ENCODE data around the gene ASH1L. TPM values are rescaled to one million over a fixed set of nuclear protein-coding genes. Genes with fewer than 3 reads are reported as not detected.
"Not testable (repeated sequence)": the region's sequence is repeated elsewhere in the genome, so short reads cannot be mapped to it uniquely, and the experiment has no call there.

Gene ASH1L
- polyA plus RNA-seq, 1 experiment = 30.6 TPM

GRCh38 chr1:155410931-155411330, 151.7 kb downstream of the ASH1L start:
- CTCF ChIA-PET = interaction anchor here (1.3 kb wide), 1 partner anchor 51 kb away, joined by 3 read pairs; no protein-coding TSS in a partner anchor
- H3K4me3 ChIP-seq (ENCODE audit: low read depth, low read length) = no peak overlapping the region
- H3K27ac ChIP-seq (ENCODE audit: low read depth, low read length) = no peak overlapping the region
- DNase-seq (ENCODE audit: low read depth, low spot score) = no peak
- POLR2A ChIA-PET = no interaction called here
- TF ChIP-seq, protein P1, sequence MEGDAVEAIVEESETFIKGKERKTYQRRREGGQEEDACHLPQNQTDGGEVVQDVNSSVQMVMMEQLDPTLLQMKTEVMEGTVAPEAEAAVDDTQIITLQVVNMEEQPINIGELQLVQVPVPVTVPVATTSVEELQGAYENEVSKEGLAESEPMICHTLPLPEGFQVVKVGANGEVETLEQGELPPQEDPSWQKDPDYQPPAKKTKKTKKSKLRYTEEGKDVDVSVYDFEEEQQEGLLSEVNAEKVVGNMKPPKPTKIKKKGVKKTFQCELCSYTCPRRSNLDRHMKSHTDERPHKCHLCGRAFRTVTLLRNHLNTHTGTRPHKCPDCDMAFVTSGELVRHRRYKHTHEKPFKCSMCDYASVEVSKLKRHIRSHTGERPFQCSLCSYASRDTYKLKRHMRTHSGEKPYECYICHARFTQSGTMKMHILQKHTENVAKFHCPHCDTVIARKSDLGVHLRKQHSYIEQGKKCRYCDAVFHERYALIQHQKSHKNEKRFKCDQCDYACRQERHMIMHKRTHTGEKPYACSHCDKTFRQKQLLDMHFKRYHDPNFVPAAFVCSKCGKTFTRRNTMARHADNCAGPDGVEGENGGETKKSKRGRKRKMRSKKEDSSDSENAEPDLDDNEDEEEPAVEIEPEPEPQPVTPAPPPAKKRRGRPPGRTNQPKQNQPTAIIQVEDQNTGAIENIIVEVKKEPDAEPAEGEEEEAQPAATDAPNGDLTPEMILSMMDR (IDR thresholded peaks at IDR 0.05; ENCODE audit: low read depth, low read length) = no peak
- no peaks in the 10 kb centered on the region for H3K9me3 ChIP-seq (ENCODE audit: control insufficient read depth, insufficient read depth, low read length)
- H3K27me3 ChIP-seq (ENCODE audit: control insufficient read depth, insufficient read depth, low read length) = no peaks in the 10 kb centered on the region

DNA sequence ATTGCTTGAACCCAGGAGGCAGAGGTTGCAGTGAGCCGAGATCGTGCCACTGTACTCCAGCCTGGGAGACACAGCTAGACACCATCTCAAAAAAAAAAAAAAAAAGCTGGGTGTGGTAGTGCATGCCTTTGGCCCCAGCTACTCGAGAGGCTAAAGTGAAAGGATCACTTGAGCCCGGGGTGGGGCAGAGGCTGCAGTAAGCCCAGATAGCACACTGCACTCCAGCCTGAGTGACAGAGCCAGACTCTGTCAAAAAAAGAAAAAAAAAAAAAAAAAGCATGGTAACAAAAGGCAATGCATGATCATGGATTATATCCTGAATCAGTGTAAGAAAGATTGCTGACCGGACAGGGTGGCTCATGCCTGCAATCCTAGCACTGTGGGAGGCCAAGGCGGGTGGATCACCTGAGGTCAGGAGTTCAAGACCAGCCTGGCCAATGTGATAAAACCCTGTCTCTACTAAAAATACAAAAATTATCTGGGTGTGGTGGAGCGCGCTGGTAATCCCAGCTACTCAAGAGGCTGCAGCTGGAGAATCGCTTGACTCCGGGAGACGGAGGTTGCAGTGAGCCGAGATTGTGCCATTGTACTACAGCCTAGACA, 165.6 kb downstream of the ASH1L start:
- Histone ChIP-seq H3K4me3 (ENCODE audit: low read depth, low read length) (no peak overlapping the region), H3K9me3 (ENCODE audit: control insufficient read depth, insufficient read depth, low read length) (no peaks in the 10 kb centered on the region), H3K27ac (ENCODE audit: low read depth, low read length) (no peak overlapping the region), H3K27me3 (ENCODE audit: control insufficient read depth, insufficient read depth, low read length) (no peaks in the 10 kb centered on the region)
- ChIA-PET POLR2A (no interaction called here), CTCF (interaction anchor here (0.6 kb wide), 1 partner anchor 359 kb away, joined by 3 read pairs; no protein-coding TSS in a partner anchor)
- DNase-seq (ENCODE audit: low read depth, low spot score) = no peak
- TF ChIP-seq, protein P1 (IDR thresholded peaks at IDR 0.05; ENCODE audit: low read depth, low read length) = no peak

DNA sequence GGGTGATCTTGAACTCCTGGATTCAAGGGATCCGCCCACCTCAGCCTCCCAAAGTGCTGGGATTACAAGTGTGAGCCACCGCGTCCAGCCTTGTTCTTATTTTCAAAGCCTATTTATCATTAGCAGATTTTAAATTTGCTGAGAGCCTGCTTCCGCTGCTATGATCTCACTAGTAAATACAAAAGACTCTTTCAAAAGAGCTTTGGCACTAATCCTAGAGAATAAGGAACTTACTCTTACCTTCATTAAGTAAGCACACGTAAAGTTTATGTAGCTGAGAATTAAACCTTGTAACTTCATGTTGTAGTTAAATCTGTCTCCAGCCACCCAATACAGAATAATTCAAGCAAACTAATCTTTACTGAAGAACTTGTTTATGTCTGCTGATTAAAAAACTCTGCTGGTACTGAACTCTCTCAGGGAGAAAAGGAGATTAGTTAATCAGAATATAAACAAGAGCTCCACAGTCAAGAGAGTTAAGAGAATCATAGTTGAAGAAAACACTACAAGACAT, 169.6 kb downstream of the ASH1L start:
- no peaks in the 10 kb centered on the region for H3K27me3 ChIP-seq (ENCODE audit: control insufficient read depth, insufficient read depth, low read length)
- POLR2A ChIA-PET = no interaction called here
- peak overlapping the region; percentile 34 for H3K27ac ChIP-seq (ENCODE audit: low read depth, low read length)
- no peak for DNase-seq (ENCODE audit: low read depth, low spot score)
- no peaks in the 10 kb centered on the region for H3K9me3 ChIP-seq (ENCODE audit: control insufficient read depth, insufficient read depth, low read length)
- TF ChIP-seq, protein P1 (IDR thresholded peaks at IDR 0.05; ENCODE audit: low read depth, low read length) = no peak
- H3K4me3 ChIP-seq (ENCODE audit: low read depth, low read length) = no peak overlapping the region
- CTCF ChIA-PET = interaction anchor here (0.6 to 0.8 kb wide), 2 partner anchors 30 to 71 kb away, joined by 3 to 4 read pairs; no protein-coding TSS in a partner anchor

- TF ChIP-seq, protein P1 (IDR thresholded peaks at IDR 0.05; ENCODE audit: low read depth, low read length) = no peak
- H3K4me3 ChIP-seq (ENCODE audit: low read depth, low read length) = no peak overlapping the region
- H3K9me3 ChIP-seq (ENCODE audit: control insufficient read depth, insufficient read depth, low read length) = no peaks in the 10 kb centered on the region
- no peaks in the 10 kb centered on the region for H3K27me3 ChIP-seq (ENCODE audit: control insufficient read depth, insufficient read depth, low read length)
- ChIA-PET CTCF (interaction anchor here (0.6 kb wide), 1 partner anchor 139 kb away, joined by 5 read pairs; no protein-coding TSS in a partner anchor), POLR2A (no interaction called here)
- DNase-seq (ENCODE audit: low read depth, low spot score) = no peak
- no peak overlapping the region for H3K27ac ChIP-seq (ENCODE audit: low read depth, low read length)
These were observed 172.8 kb downstream of the ASH1L start for GRCh38 chr1:155389826-155390225.

DNA sequence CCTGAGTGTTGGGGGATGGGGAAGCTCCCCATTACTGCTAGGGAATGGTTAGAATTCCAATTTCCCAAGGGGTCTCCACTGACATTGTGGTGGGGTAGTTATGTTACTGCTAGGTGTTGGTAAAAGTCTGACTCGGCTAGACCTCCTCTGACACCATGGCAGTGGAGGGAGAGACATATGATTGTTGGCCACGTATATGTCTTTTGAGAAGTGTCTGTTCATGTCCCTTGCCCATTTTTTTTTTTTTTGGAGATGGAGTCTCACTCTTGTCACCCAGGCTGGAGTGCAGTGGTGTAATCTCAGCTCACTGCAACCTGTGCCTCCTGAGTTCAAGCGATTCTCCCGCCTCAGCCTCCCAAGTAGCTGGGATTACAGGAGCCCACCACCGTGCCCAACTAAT, 176.8 kb downstream of the ASH1L start:
- DNase-seq (ENCODE audit: low read depth, low spot score); H3K27ac ChIP-seq (ENCODE audit: low read depth, low read length); H3K4me3 ChIP-seq (ENCODE audit: low read depth, low read length); POLR2A ChIA-PET; H3K27me3 ChIP-seq (ENCODE audit: control insufficient read depth, insufficient read depth, low read length); H3K9me3 ChIP-seq (ENCODE audit: control insufficient read depth, insufficient read depth, low read length); CTCF ChIA-PET: not testable (repeated sequence)
